ENCODE results near the gene TIMM44. TPM values are rescaled to one million over a fixed set of nuclear protein-coding genes. Genes with fewer than 3 reads are reported as not detected.

TIMM44 gene
- total and polyA plus RNA-seq, 2 of the 8 experiments (the other 6 are each of a cell fraction or from before 2014, with no cell fraction given), result 131 to 150 TPM

DNA sequence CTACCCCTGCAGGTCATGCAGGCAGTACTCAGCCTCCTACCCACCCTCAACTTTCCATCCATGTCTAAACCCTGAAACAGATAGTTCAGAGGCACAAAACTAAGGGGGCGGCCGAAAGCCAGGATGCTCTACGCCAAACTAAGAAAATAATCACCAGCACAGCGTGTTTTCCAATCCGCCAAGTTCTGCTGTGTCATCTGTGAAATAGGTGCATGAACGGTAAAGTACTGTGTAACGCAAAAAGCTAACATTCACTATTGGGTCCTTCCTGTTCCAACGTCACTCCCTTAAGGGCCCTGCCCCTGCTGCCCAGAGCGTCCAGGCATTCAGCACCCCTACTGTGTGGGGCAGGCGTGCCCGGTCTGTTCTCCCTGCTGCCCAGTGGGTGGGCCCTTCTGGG is 12.2 kb upstream of the TIMM44 start:
- Histone ChIP-seq H2AK5ac (ENCODE audit: low read depth, low read length) (no peak overlapping the region), H3K9me3 (ENCODE audit: insufficient read depth in 2 of 2, low read depth in 1 of 2, low read length in 1 of 2) (no peaks in the 10 kb centered on the region), H4K20me1 (replicated peaks in 1 of 2; ENCODE audit: control insufficient read depth in 1 of 2, insufficient read depth in 2 of 2, low read length in 2 of 2) (peaks cover 0 to 3% of the 10 kb centered on the region in 2 experiments), H2BK120ac (replicated peaks; ENCODE audit: low read depth, low read length) (no peak overlapping the region), H2BK15ac (ENCODE audit: low read length) (no peak overlapping the region), H3K23ac (ENCODE audit: insufficient read length) (no peak overlapping the region), H3K14ac (ENCODE audit: insufficient read length) (no peak overlapping the region), H4K91ac (replicated peaks; ENCODE audit: insufficient read length, low read length) (no peak overlapping the region), H2BK5ac (ENCODE audit: low read depth, low read length) (no peak overlapping the region), H3K27me3 (replicated peaks in 1 of 4; ENCODE audit: control insufficient read depth in 3 of 4, extremely low read depth in 1 of 4, insufficient read depth in 3 of 4, low read length in 3 of 4) (no peaks in the 10 kb centered on the region; a peak in 1 of 7 replicates), H2AFZ (ENCODE audit: low read length) (no peak overlapping the region), H3K79me1 (ENCODE audit: low read depth, low read length) (no peaks in the 10 kb centered on the region), H3K27ac (ENCODE audit: low read depth, low read length) (no peak overlapping the region), H3K4ac (replicated peaks; ENCODE audit: insufficient read length, low read depth, low read length) (no peak overlapping the region), H3K23me2 (ENCODE audit: low read depth, low read length) (peaks cover 4% of the 10 kb centered on the region; the same call in 1 of the 2 replicates), H2BK12ac (ENCODE audit: low read depth, low read length) (no peak overlapping the region), H3K4me1 (replicated peaks in 1 of 4; ENCODE audit: control insufficient read depth in 3 of 4, insufficient read depth in 4 of 4, low read length in 3 of 4) (peaks cover 0 to 4% (median 0%) of the 10 kb centered on the region in 4 experiments; a peak in 1 of 7 replicates), H2BK20ac (ENCODE audit: low read length) (no peak overlapping the region), H3K4me2 (ENCODE audit: insufficient read depth in 1 of 2, low read depth in 2 of 2, low read length in 2 of 2) (no peak overlapping the region), H3K9ac (replicated peaks in 1 of 4; ENCODE audit: extremely low read depth in 1 of 4, low read depth in 3 of 4, low read length in 3 of 4) (no peak overlapping the region), H3K56ac (replicated peaks; ENCODE audit: insufficient read length, low read depth, low read length) (no peak overlapping the region), H3K36me3 (ENCODE audit: control insufficient read depth in 2 of 4, insufficient read depth in 4 of 4, low read length in 3 of 4) (peaks cover 0 to under 1% (median 0%) of the 10 kb centered on the region in 4 experiments; a peak in 3 of 8 replicates), H3K79me2 (ENCODE audit: control insufficient read depth in 1 of 2, insufficient read depth in 2 of 2, low read length in 2 of 2) (no peaks in the 10 kb centered on the region), H4K8ac (ENCODE audit: extremely low read depth, insufficient read depth, low read length) (no peak overlapping the region; the same call in 1 of the 2 replicates), H4K5ac (ENCODE audit: insufficient read length, low read depth, low read length) (no peak overlapping the region), H3K4me3 (ENCODE audit: extremely low read depth in 1 of 4, insufficient read depth in 2 of 4, low read depth in 3 of 4, low read length in 4 of 4) (no peak overlapping the region), H3K18ac (ENCODE audit: extremely low read depth, low read length) (no peak overlapping the region)
- WGBS, 2 experiments (ENCODE audit: extremely low coverage in 1 of 2, insufficient coverage in 1 of 2, insufficient read length in 1 of 2, insufficient replicate concordance in 2 of 2, low coverage in 1 of 2, low lambda C conversion rate in 2 of 2, missing lambda C conversion rate in 1 of 2), result 95% methylated on average over 11 of the region's 11 CpGs; no CpG with 5 or more reads in 1 of the 2 experiments
- POLR2A ChIA-PET (ENCODE audit: partially characterized antibody), result interaction anchor here (0.7 to 6.6 kb wide), 3 partner anchors 15 to 26 kb away, joined by 3 to 98 read pairs (median 7); partner anchors contain the start of gene TIMM44
- FAIRE-seq (no peak), DNase-seq (ENCODE audit: low read depth in 1 of 2, low spot score in 2 of 2) (no peak)
- CTCF ChIA-PET (ENCODE audit: partially characterized antibody), result interaction anchor here (2.5 to 3.2 kb wide), 2 partner anchors 11 to 14 kb away, joined by 8 to 21 read pairs; partner anchors contain the start of gene TIMM44
- TF ChIP-seq POLR2AphosphoS5 (IDR thresholded peaks at IDR 0.05; ENCODE audit: low read depth, low read length) (0 out of 2 replicates have a peak, but pooled peaks have one; percentile 40), TAF1 (IDR thresholded peaks at IDR 0.05; ENCODE audit: low read depth, low read length) (no peak)
- TF ChIP-seq, protein P1, sequence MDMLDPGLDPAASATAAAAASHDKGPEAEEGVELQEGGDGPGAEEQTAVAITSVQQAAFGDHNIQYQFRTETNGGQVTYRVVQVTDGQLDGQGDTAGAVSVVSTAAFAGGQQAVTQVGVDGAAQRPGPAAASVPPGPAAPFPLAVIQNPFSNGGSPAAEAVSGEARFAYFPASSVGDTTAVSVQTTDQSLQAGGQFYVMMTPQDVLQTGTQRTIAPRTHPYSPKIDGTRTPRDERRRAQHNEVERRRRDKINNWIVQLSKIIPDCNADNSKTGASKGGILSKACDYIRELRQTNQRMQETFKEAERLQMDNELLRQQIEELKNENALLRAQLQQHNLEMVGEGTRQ (IDR thresholded peaks at IDR 0.05; ENCODE audit: low read length), result no peak
